ENCODE results near the gene DOCK1. TPM values are rescaled to one million over a fixed set of nuclear protein-coding genes. Genes with fewer than 3 reads are reported as not detected.
A peak's percentile ranks its signal among the peaks of the same experiment; 100 is the strongest.
"Not testable (repeated sequence)": the region's sequence is repeated elsewhere in the genome, so short reads cannot be mapped to it uniquely, and the experiment has no call there.

Gene DOCK1
- total RNA-seq, 4 donors from 2014 or later, result 50.8 to 59.0 (median 53.6) TPM

DNA sequence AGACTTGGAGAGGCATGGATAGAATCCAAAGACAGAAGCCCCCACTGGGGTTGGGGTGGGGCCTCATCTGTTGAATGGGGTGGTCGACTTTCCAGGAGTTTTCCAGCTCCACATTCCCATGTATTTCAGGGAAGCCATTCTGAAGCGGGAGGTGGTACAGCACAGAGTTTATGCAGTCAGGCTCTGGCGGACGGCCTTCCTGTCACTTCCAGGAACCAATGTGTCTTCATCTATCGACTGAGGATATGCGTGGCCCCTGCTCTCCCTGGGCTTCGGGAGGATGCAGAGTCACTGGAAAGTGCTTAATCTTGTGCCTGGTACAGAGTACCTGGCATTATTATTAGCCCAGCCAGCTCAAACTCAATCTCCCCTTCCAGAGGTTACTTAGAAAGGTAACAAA, 26.3 kb downstream of the DOCK1 start:
- Histone ChIP-seq H3K27me3 (no peaks in the 10 kb centered on the region), H3K4me3 (peak overlapping the region in 1 of 2 donors; percentile 33), H3K9me3 (no peaks in the 10 kb centered on the region), H3K4me1 (peaks cover 0 to 40% (median 26%) of the 10 kb centered on the region in 3 donors), H3K27ac (peak overlapping the region in 1 of 4 donors; percentile 42), H3K36me3 (peaks cover 0 to 17% of the 10 kb centered on the region in 2 donors)
- TF ChIP-seq EP300 (IDR thresholded peaks at IDR 0.05) (no peak), POLR2A (IDR thresholded peaks at IDR 0.05) (no peak)
- ATAC-seq, result peak; percentile 14
- no CpG with 5 or more reads among the region's 7 CpGs for WGBS, 2 donors (ENCODE audit: low coverage in 1 of 2)

DNA sequence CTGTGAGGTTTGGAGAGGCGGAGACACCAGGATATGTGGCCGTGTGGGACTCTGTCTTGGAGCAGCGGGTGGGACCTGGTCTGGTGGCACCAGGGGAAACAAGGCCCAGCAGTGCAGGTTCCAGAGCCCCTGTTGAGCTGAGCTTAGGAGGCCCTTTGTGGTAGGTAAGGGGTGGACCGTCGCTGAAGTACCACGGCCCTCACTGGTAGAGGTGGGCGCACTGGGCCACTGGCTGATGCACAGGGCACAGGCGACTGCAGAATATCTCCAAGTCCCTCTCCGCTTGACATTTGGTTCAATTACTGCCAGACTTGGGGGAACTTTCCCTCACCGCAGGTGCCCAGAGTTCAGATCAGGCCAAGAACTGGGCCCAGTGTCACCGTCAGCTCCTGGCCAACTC, 27.3 kb downstream of the DOCK1 start:
- no peaks in the 10 kb centered on the region for H3K9me3 ChIP-seq
- ATAC-seq, result no peak
- TF ChIP-seq POLR2AphosphoS5 (IDR thresholded peaks at IDR 0.05) (no peak), POLR2A (IDR thresholded peaks at IDR 0.05) (no peak), EP300 (IDR thresholded peaks at IDR 0.05) (no peak)
- TF ChIP-seq, protein P1, sequence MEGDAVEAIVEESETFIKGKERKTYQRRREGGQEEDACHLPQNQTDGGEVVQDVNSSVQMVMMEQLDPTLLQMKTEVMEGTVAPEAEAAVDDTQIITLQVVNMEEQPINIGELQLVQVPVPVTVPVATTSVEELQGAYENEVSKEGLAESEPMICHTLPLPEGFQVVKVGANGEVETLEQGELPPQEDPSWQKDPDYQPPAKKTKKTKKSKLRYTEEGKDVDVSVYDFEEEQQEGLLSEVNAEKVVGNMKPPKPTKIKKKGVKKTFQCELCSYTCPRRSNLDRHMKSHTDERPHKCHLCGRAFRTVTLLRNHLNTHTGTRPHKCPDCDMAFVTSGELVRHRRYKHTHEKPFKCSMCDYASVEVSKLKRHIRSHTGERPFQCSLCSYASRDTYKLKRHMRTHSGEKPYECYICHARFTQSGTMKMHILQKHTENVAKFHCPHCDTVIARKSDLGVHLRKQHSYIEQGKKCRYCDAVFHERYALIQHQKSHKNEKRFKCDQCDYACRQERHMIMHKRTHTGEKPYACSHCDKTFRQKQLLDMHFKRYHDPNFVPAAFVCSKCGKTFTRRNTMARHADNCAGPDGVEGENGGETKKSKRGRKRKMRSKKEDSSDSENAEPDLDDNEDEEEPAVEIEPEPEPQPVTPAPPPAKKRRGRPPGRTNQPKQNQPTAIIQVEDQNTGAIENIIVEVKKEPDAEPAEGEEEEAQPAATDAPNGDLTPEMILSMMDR (IDR thresholded peaks at IDR 0.05), result no peak
- H3K4me1 ChIP-seq, result peaks cover 0 to 40% (median 26%) of the 10 kb centered on the region in 3 donors
- no peaks in the 10 kb centered on the region for H3K27me3 ChIP-seq
- H3K36me3 ChIP-seq, result peaks cover 0 to 9% of the 10 kb centered on the region in 2 donors
- WGBS, 2 donors (ENCODE audit: low coverage in 1 of 2), result no CpG with 5 or more reads among the region's 11 CpGs
- H3K4me3 ChIP-seq, result no peak overlapping the region
- H3K27ac ChIP-seq, result no peak overlapping the region

DNA sequence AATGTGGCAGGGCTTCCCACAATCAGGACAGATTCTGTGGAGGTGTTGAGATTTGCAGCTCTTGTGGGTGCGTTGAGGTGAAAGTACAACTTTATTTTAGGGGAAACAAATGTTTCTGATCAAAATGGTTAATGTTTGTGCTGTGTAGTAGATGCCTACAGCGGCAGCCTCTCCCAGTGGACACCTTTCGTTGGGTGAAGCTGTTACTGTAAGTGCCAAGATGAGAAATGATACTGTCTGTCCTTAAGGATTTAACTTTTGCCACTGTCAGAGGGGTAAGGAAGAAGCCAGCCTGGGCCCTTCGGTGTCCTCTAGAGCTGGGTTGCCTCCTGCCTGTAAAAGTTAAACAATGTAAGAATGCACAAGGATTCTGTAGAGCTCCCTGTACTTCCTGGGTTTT, 27.9 kb downstream of the DOCK1 start:
- peaks cover 0 to 3% of the 10 kb centered on the region in 2 donors for H3K36me3 ChIP-seq
- TF ChIP-seq POLR2AphosphoS5 (IDR thresholded peaks at IDR 0.05) (no peak), POLR2A (IDR thresholded peaks at IDR 0.05) (no peak), EP300 (IDR thresholded peaks at IDR 0.05) (no peak)
- TF ChIP-seq, protein P1 (IDR thresholded peaks at IDR 0.05), result no peak
- no peak for ATAC-seq
- no peak overlapping the region for H3K4me3 ChIP-seq
- 70 to 89% methylated on average over 3 to 4 of the region's 4 CpGs for WGBS, 2 donors (ENCODE audit: low coverage in 1 of 2)
- no peaks in the 10 kb centered on the region for H3K27me3 ChIP-seq
- no peaks in the 10 kb centered on the region for H3K9me3 ChIP-seq
- H3K27ac ChIP-seq, result no peak overlapping the region
- peaks cover 0 to 40% (median 26%) of the 10 kb centered on the region in 3 donors for H3K4me1 ChIP-seq

DNA sequence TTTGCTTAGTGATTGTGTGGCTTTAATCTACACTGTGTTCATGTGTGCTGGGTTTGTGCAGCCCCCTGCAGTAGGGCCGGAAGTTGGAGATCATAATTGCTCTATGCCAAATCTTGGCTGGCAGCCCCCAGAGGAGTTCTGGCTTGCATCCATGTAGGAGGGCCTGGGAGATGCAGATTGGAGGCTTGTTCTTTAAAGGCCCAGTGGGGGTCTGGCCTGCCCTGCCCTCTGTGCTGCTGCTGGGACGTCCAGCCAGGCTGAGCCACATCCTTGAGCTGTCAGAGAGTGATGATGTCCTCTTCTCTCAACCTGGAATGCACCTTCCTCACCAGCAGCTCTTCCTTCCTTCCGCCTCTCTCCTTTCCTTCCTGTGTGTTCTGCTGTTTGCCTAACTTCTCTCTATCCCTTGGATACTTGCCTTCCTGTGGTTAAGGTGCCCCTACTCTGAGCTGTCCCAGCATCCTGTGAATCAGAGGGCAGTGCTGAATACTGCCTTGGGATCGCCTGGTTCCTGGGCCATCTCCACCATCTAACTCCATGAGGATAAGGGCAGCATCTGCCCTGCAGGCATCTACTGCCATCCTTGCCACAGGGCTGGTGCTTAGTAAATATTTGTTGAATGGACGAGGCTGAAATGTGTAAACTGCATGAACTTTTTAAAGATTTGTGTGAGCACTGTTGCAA, 30.2 kb downstream of the DOCK1 start:
- no peak for TF ChIP-seq EP300 (IDR thresholded peaks at IDR 0.05)
- TF ChIP-seq, protein P1 (IDR thresholded peaks at IDR 0.05), result no peak
- TF ChIP-seq POLR2AphosphoS5 (IDR thresholded peaks at IDR 0.05), result no peak
- no peak for TF ChIP-seq POLR2A (IDR thresholded peaks at IDR 0.05)
- Histone ChIP-seq H3K9me3 (no peaks in the 10 kb centered on the region), H3K27me3 (no peaks in the 10 kb centered on the region), H3K4me1 (peaks cover 0 to 35% (median 22%) of the 10 kb centered on the region in 3 donors), H3K36me3 (no peaks in the 10 kb centered on the region), H3K27ac (no peak overlapping the region), H3K4me3 (no peak overlapping the region)
- ATAC-seq, result no peak
- 67 to 70% methylated on average over 3 to 4 of the region's 5 CpGs for WGBS, 2 donors (ENCODE audit: low coverage in 1 of 2)

DNA sequence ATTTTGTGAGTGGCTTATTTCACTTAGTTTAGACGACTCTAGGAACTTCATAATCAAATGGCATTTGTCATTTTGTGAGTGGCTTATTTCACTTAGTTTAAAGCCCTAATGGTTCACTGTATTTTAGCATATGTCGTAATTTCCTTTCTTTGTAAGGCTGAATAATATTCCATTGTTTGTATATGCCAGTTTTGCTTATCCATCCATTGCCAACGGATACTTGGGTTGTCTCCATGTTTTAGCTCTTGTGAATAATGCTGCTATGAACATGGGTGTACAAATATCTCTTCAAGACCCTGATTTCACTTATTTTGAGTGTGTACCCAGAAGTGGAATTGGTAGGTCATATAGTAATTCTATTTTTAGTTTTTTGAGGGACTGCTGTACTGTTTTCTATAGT, 31.8 kb downstream of the DOCK1 start:
- TF ChIP-seq, protein P1 (IDR thresholded peaks at IDR 0.05), result no peak
- TF ChIP-seq POLR2A (IDR thresholded peaks at IDR 0.05) (no peak), EP300 (IDR thresholded peaks at IDR 0.05) (no peak), POLR2AphosphoS5 (IDR thresholded peaks at IDR 0.05) (no peak)
- Histone ChIP-seq H3K4me1 (peaks cover 0 to 18% (median 8%) of the 10 kb centered on the region in 3 donors), H3K27me3 (no peaks in the 10 kb centered on the region), H3K36me3 (no peaks in the 10 kb centered on the region), H3K4me3 (no peak overlapping the region), H3K27ac (no peak overlapping the region), H3K9me3 (no peaks in the 10 kb centered on the region)
- ATAC-seq, result no peak
- 68 to 72% methylated on average over 3 of the region's 3 CpGs for WGBS, 2 donors (ENCODE audit: low coverage in 1 of 2)

DNA sequence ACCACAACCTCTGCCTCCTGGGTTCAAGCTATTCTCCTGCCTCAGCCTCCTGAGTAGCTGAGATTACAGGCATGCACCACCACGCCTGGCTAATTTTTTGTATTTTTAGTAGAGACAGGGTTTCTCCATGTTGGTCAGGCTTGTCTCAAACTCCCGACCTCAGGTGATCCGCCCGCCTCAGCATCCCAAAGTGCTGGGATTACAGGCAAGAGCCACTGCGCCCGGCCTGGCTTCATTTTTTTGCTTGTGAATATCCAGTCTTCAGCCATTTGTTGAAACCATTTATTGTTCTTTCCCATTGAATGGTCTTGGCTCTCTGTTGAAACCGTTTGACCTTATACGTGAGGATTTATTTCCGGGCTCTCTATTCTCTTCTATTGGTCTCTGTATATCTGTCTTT, 32.9 kb downstream of the DOCK1 start:
- H3K4me3 ChIP-seq, ATAC-seq, H3K36me3 ChIP-seq, H3K9me3 ChIP-seq, H3K27ac ChIP-seq, H3K27me3 ChIP-seq: not testable (repeated sequence)
- 97 to 100% methylated on average over 1 to 9 of the region's 9 CpGs for WGBS, 2 donors (ENCODE audit: low coverage in 1 of 2)
- H3K4me1 ChIP-seq, result peaks cover 0 to 10% (median 2%) of the 10 kb centered on the region in 3 donors
